ENCODE measurements around the gene RPL13. TPM values are rescaled to one million over a fixed set of nuclear protein-coding genes. Genes with fewer than 3 reads are reported as not detected.

Gene RPL13
- total and polyA plus RNA-seq, 2 of the 13 experiments (the other 11 are each of a cell fraction or from before 2014, with no cell fraction given) = 2,988 to 4,411 TPM

DNA sequence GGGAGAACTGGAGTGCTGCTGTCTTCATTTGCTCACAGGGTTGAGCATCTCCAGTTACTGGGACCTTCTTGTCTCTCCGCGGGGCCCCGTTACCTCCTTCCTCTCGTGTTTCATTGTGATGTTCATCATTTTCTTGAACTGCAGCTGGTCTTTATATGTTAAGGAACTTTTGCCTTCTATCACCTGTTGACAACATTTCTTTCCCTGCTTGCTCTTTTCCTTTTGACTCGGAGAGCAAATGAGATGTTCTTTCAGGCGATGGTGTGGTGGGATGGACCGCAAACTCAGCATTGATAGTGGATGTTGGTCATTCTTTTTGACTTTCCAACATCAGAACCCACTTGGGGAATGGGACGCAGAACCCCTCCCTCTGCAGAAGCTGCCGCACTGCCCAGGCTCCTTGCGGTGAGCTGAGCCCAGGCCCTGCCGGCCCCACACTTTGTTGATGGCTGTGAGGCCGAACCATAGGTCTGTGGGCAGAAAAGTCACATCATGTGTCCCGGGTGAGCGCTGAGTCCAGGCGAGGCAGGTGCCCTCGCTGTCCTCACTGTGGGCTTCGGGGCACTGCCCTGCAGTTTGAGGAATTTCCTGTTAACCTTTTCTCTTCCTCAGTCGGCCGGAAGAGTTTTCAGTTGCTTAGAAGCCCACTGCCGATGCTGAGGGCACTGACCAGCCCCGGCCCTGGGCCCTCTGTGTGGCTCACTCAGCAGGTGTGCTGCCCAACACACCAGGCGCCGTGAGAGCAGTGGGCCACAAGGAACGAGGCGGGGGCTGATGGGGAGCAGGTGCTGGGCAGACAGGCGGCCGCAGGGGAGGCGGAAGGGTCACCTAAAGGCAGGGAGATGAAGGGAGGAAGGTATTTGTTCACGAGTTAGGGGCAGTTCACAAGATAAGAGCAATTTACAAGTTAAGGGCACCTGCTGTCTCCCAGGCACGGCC, 7.4 kb downstream of the RPL13 start:
- no peak overlapping the region for H3K9ac ChIP-seq (ENCODE audit: insufficient read depth, low read depth, low read length)
- ChIA-PET POLR2A (no interaction called here), CTCF (ENCODE audit: low intra/inter-chr PET ratio, low total read pairs) (no interaction called here)
- no peak overlapping the region for H3K4me2 ChIP-seq (ENCODE audit: low read depth, low read length)
- H3K4me3 ChIP-seq (replicated peaks in 1 of 3; ENCODE audit: insufficient read depth in 1 of 3, low read depth in 2 of 3, low read length in 3 of 3) = no peak overlapping the region
- no peak for FAIRE-seq
- in situ Hi-C loops (cut with HindIII; ENCODE audit: extremely low pct_ligation_motif_present, low pct_unique_long_range_greater_than_20kb) = no loop called here
- H3K79me2 ChIP-seq (ENCODE audit: insufficient read depth, low read length) = no peaks in the 10 kb centered on the region
- DNase-seq (ENCODE audit: low spot score) = no peak
- no TSS peak for BruUV-seq (replicated peaks)
- H3K9me3 ChIP-seq (ENCODE audit: low read length) = no peaks in the 10 kb centered on the region
- peaks cover 4 to 21% of the 10 kb centered on the region in 2 experiments; a peak in 3 of 5 replicates for H3K27me3 ChIP-seq (ENCODE audit: control insufficient read depth in 1 of 2, insufficient read depth in 2 of 2, low read length in 2 of 2)
- ATAC-seq = peak; percentile 2
- H3K36me3 ChIP-seq (replicated peaks in 1 of 2; ENCODE audit: control insufficient read depth in 1 of 2, insufficient read depth in 2 of 2, low read length in 2 of 2) = peaks cover 10 to 18% of the 10 kb centered on the region in 2 experiments
- H3K4me1 ChIP-seq (ENCODE audit: insufficient read depth, low read length) = peaks cover 57% of the 10 kb centered on the region
- H4K20me1 ChIP-seq (ENCODE audit: insufficient read depth, low read length) = peaks cover 37% of the 10 kb centered on the region
- no peak overlapping the region for H3K27ac ChIP-seq (ENCODE audit: extremely low read length, insufficient read depth, low read length)
- H2AFZ ChIP-seq (ENCODE audit: low read length) = no peak overlapping the region
- intact Hi-C loops (cut with micrococcal nuclease; ENCODE audit: unreplicated experiment) = no loop called here
- 57% methylated on average over 29 of the region's 30 CpGs for WGBS (ENCODE audit: low lambda C conversion rate)
- TF ChIP-seq NBN (conservative IDR thresholded peaks at IDR 0.05) (no peak), ZNF766 (CRISPR knock-in tag; IDR thresholded peaks at IDR 0.05; ENCODE audit: borderline replicate concordance) (no peak), ZNF891 (CRISPR knock-in tag; IDR thresholded peaks at IDR 0.05) (no peak), HNRNPL (IDR thresholded peaks at IDR 0.05; ENCODE audit: low read depth, low read length) (peak; percentile 50; the same call in 1 of the 2 replicates), RBM39 (IDR thresholded peaks at IDR 0.05; ENCODE audit: low read depth, low read length, poor library complexity, severe bottlenecking) (peak; percentile 32), SALL2 (CRISPR knock-in tag; IDR thresholded peaks at IDR 0.05) (0 out of 2 replicates have a peak, but pooled peaks have one; percentile 3), ZNF383 (CRISPR knock-in tag; IDR thresholded peaks at IDR 0.05; ENCODE audit: borderline replicate concordance) (no peak), CHCHD3 (CRISPR knock-in tag; IDR thresholded peaks at IDR 0.05) (no peak), ZNF24 (IDR thresholded peaks at IDR 0.05) (no peak), KDM2A (CRISPR knock-in tag; IDR thresholded peaks at IDR 0.05; ENCODE audit: borderline replicate concordance, low read depth) (peak; percentile 76; the same call in 1 of the 2 replicates), HNRNPH1 (optimal IDR thresholded peaks at IDR 0.05; ENCODE audit: low read depth, low read length) (no peak), LCORL (IDR thresholded peaks at IDR 0.05) (no peak), LCORL (CRISPR knock-in tag; IDR thresholded peaks at IDR 0.05) (no peak), FLYWCH1 (CRISPR knock-in tag; IDR thresholded peaks at IDR 0.05) (no peak), ZNF292 (CRISPR knock-in tag; IDR thresholded peaks at IDR 0.05; ENCODE audit: borderline replicate concordance, low read depth) (no peak), BORCS8-MEF2B (CRISPR knock-in tag; IDR thresholded peaks at IDR 0.05) (0 out of 2 replicates have a peak, but pooled peaks have one; percentile 10), NFIC (IDR thresholded peaks at IDR 0.05; ENCODE audit: low read length) (no peak), AGO2 (optimal IDR thresholded peaks at IDR 0.05; ENCODE audit: low read depth, low read length) (peak; percentile 90), AKAP8 (CRISPR knock-in tag; IDR thresholded peaks at IDR 0.05) (peak; percentile 18; the same call in 1 of the 2 replicates), ZNF652 (CRISPR knock-in tag; IDR thresholded peaks at IDR 0.05; ENCODE audit: borderline replicate concordance, low read depth) (peak; percentile 40; the same call in 1 of the 2 replicates), TRIM24 (CRISPR knock-in tag; IDR thresholded peaks at IDR 0.05) (no peak), ZNF431 (CRISPR knock-in tag; IDR thresholded peaks at IDR 0.05; ENCODE audit: borderline replicate concordance, low read depth) (no peak), ZNF251 (CRISPR knock-in tag; IDR thresholded peaks at IDR 0.05) (no peak), ZNF468 (CRISPR knock-in tag; IDR thresholded peaks at IDR 0.05) (no peak), ZNF501 (CRISPR knock-in tag; IDR thresholded peaks at IDR 0.05) (0 out of 2 replicates have a peak, but pooled peaks have one; percentile 32), ZKSCAN1 (IDR thresholded peaks at IDR 0.05; ENCODE audit: low read length) (peak; percentile 29; the same call in 1 of the 2 replicates)
- TF ChIP-seq, protein P1, sequence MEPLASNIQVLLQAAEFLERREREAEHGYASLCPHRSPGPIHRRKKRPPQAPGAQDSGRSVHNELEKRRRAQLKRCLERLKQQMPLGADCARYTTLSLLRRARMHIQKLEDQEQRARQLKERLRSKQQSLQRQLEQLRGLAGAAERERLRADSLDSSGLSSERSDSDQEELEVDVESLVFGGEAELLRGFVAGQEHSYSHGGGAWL (CRISPR knock-in tag; IDR thresholded peaks at IDR 0.05) = 0 out of 2 replicates have a peak, but pooled peaks have one; percentile 40
